ENCODE measurements around the gene PHIP.

- TF ChIP-seq CTCF (IDR thresholded peaks at IDR 0.05; ENCODE audit: low read length) = no peak
- TF ChIP-seq EZH2 (IDR thresholded peaks at IDR 0.05; ENCODE audit: borderline replicate concordance, low read length) = no peak
Measured at GRCh38 chr6:79065232-79065631, 12.8 kb downstream of the PHIP start.
